ENCODE results near the gene AQP12A.

The AQP12A gene

DNA sequence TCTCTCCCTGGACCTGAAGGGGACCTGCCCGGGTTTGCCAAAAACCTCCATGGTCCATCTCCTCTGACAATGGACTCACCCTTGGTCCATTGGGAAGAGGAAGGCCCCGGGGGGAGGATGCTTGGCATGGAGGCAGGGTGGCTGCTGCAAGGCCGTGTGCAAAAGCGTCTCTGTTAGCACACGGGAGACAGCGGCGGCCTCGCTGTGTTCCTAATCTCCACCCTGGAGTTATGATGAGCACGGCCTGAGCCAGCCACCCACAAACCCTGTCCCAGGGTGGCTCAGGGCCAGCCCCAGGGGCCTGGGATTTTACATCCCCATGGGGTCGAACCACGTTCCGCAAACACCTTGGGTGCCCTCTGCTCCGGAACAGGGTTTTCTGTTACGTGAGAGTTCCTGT lies 35.8 kb downstream of the AQP12A start:
- no peaks in the 10 kb centered on the region for H3K79me2 ChIP-seq (ENCODE audit: insufficient read depth, low read depth)
- H3K27me3 ChIP-seq (ENCODE audit: insufficient read depth, low read depth), result peaks cover 10% of the 10 kb centered on the region; the same call in 1 of the 2 replicates
- H4K20me1 ChIP-seq (ENCODE audit: insufficient read depth), result no peaks in the 10 kb centered on the region
- no peaks in the 10 kb centered on the region for H3K4me1 ChIP-seq (ENCODE audit: low read depth, poor library complexity, severe bottlenecking)
- H3K36me3 ChIP-seq (ENCODE audit: insufficient read depth), result no peaks in the 10 kb centered on the region
- H3K4me3 ChIP-seq (IDR thresholded peaks at IDR 0.05; ENCODE audit: insufficient read depth, low read depth, low read length), result no peak overlapping the region
- TF ChIP-seq, protein P1, sequence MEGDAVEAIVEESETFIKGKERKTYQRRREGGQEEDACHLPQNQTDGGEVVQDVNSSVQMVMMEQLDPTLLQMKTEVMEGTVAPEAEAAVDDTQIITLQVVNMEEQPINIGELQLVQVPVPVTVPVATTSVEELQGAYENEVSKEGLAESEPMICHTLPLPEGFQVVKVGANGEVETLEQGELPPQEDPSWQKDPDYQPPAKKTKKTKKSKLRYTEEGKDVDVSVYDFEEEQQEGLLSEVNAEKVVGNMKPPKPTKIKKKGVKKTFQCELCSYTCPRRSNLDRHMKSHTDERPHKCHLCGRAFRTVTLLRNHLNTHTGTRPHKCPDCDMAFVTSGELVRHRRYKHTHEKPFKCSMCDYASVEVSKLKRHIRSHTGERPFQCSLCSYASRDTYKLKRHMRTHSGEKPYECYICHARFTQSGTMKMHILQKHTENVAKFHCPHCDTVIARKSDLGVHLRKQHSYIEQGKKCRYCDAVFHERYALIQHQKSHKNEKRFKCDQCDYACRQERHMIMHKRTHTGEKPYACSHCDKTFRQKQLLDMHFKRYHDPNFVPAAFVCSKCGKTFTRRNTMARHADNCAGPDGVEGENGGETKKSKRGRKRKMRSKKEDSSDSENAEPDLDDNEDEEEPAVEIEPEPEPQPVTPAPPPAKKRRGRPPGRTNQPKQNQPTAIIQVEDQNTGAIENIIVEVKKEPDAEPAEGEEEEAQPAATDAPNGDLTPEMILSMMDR (conservative IDR thresholded peaks at IDR 0.05; ENCODE audit: low read depth, low read length), result no peak
- H3K4me2 ChIP-seq, result no peak overlapping the region
- H3K27ac ChIP-seq, result no peak overlapping the region
- H3K9ac ChIP-seq, result no peak overlapping the region
- H2AFZ ChIP-seq (ENCODE audit: low read depth), result no peak overlapping the region

DNA sequence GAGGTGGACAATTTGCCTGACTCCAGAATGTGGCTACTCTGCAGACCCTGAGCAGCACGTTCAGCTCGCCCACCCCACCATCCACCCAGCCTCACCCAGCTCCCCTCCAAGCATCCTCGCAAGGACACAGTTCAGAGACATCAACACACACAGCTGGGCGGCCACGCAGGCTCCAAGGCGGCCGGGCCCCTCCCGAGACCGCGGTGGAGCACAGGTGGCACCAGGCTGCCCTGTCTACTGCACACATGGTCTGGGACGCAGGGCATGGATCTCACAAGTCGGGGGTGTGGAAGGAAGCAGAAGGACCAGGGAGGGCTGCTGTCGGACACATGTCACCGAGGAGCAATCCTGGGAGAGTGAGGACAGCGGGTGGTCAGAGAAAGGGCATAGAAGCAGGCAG lies 36.2 kb downstream of the AQP12A start:
- Histone ChIP-seq H3K27me3 (ENCODE audit: insufficient read depth, low read depth) (peaks cover 10% of the 10 kb centered on the region; the same call in 1 of the 2 replicates), H3K4me3 (IDR thresholded peaks at IDR 0.05; ENCODE audit: insufficient read depth, low read depth, low read length) (no peak overlapping the region), H3K79me2 (ENCODE audit: insufficient read depth, low read depth) (no peaks in the 10 kb centered on the region), H3K36me3 (ENCODE audit: insufficient read depth) (no peaks in the 10 kb centered on the region), H3K27ac (no peak overlapping the region), H3K4me2 (no peak overlapping the region), H3K9ac (no peak overlapping the region), H3K4me1 (ENCODE audit: low read depth, poor library complexity, severe bottlenecking) (no peaks in the 10 kb centered on the region), H2AFZ (ENCODE audit: low read depth) (no peak overlapping the region), H4K20me1 (ENCODE audit: insufficient read depth) (no peaks in the 10 kb centered on the region)
- TF ChIP-seq, protein P1 (conservative IDR thresholded peaks at IDR 0.05; ENCODE audit: low read depth, low read length), result no peak

DNA sequence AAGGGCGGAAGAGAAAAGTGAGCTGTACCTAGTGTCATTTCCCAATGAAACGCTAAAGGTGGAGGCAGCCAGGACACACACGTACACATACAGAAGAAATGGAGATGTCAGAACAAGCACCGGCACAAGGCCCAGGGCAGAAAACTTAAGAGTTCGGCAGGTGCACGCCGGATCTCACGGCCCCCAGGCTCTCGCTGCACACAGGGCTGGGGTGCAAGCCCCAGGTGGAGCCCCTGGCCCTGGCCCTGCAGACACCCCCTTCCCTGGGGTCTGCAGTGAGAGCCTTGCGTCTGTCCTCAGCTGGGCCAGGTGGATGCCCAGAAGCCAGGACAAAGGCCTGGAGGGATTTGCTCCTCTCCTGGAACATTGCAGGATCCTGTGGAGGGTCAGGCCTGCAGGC lies 36.7 kb downstream of the AQP12A start:
- Histone ChIP-seq H3K79me2 (ENCODE audit: insufficient read depth, low read depth) (no peaks in the 10 kb centered on the region), H3K4me2 (no peak overlapping the region), H3K27ac (no peak overlapping the region), H3K36me3 (ENCODE audit: insufficient read depth) (no peaks in the 10 kb centered on the region), H2AFZ (ENCODE audit: low read depth) (no peak overlapping the region), H3K9ac (no peak overlapping the region), H3K4me1 (ENCODE audit: low read depth, poor library complexity, severe bottlenecking) (no peaks in the 10 kb centered on the region), H4K20me1 (ENCODE audit: insufficient read depth) (no peaks in the 10 kb centered on the region), H3K27me3 (ENCODE audit: insufficient read depth, low read depth) (peaks cover 10% of the 10 kb centered on the region; the same call in 1 of the 2 replicates), H3K4me3 (IDR thresholded peaks at IDR 0.05; ENCODE audit: insufficient read depth, low read depth, low read length) (no peak overlapping the region)
- TF ChIP-seq, protein P1 (conservative IDR thresholded peaks at IDR 0.05; ENCODE audit: low read depth, low read length), result no peak

DNA sequence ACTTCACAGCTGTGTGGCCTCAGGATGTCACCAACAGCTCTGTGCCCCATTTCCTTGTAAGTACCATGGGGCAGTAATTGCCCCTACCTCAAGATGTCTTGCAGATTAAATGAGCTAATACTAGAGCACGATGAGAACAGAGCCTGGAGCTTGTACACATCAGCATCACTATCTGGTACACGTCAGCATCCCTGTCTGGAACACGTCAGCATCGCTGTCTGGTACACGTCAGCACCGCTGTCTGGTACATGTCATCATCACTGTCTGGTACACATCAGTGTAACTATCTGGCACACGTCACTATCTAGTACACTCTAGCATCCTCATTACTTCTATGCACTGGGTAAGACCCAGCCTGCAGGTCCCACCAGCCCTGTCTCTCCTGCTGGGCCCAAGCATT lies 37.2 kb downstream of the AQP12A start:
- no peaks in the 10 kb centered on the region for H3K4me1 ChIP-seq (ENCODE audit: low read depth, poor library complexity, severe bottlenecking)
- no peak overlapping the region for H3K4me3 ChIP-seq (IDR thresholded peaks at IDR 0.05; ENCODE audit: insufficient read depth, low read depth, low read length)
- no peak overlapping the region for H3K4me2 ChIP-seq
- TF ChIP-seq, protein P1 (conservative IDR thresholded peaks at IDR 0.05; ENCODE audit: low read depth, low read length), result no peak
- H3K36me3 ChIP-seq (ENCODE audit: insufficient read depth), result no peaks in the 10 kb centered on the region
- no peak overlapping the region for H3K9ac ChIP-seq
- H3K27me3 ChIP-seq (ENCODE audit: insufficient read depth, low read depth), result peaks cover 10% of the 10 kb centered on the region; the same call in 1 of the 2 replicates
- no peak overlapping the region for H3K27ac ChIP-seq
- no peak overlapping the region for H2AFZ ChIP-seq (ENCODE audit: low read depth)
- H4K20me1 ChIP-seq (ENCODE audit: insufficient read depth), result no peaks in the 10 kb centered on the region
- no peaks in the 10 kb centered on the region for H3K79me2 ChIP-seq (ENCODE audit: insufficient read depth, low read depth)
